GM12873 (cell line): ENCODE results near the gene TSHZ2.

Source experiments
- TF ChIP-seq, protein P1 (sequence below): IDR thresholded peaks from 2 replicates; pipeline ENCODE4 v1.5.1; 2012; ENCODE audit warnings: low read depth, mild to moderate bottlenecking, moderate library complexity, low read length, control low read depth; ENCODE audit not compliant: insufficient read depth; ENCODE audit errors: missing control alignments

The TSHZ2 gene

DNA sequence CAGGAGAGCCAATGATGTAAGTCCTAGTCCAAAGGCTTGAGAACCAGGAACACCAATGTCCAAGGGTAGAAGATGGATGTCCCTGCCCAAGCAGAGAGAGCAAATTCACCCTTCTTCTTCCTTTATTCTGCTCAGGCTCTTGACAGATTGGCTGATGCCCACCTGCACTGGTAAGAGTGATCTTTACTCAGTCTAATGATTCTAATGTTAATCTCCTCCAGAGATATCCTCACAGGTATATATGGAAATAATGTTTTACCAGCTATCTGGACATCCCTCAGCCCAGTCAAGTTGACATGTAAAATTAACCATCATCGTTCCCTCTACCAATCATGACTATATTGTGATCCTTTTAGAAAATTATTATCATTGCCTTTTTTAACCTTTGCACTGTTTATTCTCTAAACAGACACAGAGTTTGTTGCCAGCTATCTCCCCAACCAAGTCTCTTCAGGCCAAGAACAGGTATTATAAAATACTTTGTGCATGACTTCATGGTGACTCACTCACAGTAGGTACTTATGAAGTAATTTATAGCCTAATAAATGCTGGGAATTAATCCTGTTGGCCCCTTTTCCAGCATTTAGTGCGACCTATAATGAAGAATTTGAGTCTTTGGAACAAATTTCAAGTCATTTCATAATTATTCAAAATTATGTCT is 26.2 kb upstream of the TSHZ2 start:
- TF ChIP-seq, protein P1, sequence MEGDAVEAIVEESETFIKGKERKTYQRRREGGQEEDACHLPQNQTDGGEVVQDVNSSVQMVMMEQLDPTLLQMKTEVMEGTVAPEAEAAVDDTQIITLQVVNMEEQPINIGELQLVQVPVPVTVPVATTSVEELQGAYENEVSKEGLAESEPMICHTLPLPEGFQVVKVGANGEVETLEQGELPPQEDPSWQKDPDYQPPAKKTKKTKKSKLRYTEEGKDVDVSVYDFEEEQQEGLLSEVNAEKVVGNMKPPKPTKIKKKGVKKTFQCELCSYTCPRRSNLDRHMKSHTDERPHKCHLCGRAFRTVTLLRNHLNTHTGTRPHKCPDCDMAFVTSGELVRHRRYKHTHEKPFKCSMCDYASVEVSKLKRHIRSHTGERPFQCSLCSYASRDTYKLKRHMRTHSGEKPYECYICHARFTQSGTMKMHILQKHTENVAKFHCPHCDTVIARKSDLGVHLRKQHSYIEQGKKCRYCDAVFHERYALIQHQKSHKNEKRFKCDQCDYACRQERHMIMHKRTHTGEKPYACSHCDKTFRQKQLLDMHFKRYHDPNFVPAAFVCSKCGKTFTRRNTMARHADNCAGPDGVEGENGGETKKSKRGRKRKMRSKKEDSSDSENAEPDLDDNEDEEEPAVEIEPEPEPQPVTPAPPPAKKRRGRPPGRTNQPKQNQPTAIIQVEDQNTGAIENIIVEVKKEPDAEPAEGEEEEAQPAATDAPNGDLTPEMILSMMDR: no peak

DNA sequence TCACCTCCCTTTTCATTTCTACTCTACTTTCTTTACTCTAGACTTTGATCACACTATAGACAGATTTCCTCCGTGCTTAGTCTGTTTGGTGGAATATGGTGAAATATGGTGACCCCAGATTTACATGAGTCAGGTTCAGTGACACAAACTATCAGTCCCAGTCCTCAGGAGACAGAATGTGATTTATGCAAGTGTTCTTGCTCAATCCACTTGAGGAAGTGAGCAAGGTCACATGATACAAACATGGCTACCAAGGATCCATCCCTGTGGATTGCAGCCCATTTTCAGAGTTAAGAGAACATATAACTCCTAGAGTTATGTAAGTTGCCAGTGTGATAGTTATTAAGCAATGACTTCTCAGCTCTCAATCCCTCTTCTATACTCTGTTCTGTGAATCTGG is 23.7 kb upstream of the TSHZ2 start:
- TF ChIP-seq, protein P1: no peak

- TF ChIP-seq, protein P1: no peak
Measured at GRCh38 chr20:52953020-52953419, 19.1 kb upstream of the TSHZ2 start.

DNA sequence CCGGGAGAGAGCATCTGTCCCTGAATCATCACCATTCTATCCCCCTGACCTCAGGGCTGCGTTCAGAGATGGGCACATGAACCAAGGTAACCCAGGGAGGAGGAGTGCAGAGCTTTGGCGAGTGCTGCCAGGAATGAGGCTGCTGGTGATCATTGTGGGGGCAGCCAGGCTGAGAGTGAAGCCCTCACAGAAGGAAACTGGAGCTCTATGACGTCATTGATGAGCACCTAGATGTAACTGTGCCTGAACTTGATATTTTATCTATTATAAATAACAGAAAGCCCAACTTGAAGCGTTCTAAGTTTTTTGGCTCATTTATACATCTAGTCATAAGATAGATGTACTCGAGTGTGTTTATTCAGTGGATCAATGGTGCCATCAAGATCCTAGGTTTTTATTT is 17.3 kb upstream of the TSHZ2 start:
- TF ChIP-seq, protein P1: no peak

DNA sequence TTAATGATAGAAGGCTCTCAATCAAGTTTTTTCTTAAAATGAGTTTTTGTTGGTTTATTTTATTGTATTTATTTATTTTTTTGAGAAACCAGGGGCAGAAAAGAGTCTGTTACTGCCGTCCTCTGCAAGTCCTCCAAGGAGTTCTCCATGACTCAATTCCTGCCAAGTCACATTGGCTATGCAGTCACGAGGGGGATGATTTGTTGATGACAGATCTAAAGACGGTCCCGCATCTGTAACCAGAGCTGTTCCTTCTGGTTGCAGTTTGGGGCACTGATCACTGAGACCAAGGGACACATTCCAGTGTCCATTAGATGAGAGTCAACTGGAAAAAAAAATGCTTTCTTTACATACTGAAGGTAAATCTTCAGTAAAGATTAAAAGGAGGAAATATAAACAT is 13.9 kb upstream of the TSHZ2 start:
- TF ChIP-seq, protein P1: no peak

GRCh38 chr20:52959125-52959524 is 13.0 kb upstream of the TSHZ2 start:
- TF ChIP-seq, protein P1: no peak

GRCh38 chr20:52962183-52962582 is 10.0 kb upstream of the TSHZ2 start:
- TF ChIP-seq, protein P1: no peak
